GM12875 (cell line): ENCODE data around the gene PKP2.
"Not testable (repeated sequence)": the region's sequence is repeated elsewhere in the genome, so short reads cannot be mapped to it uniquely, and the experiment has no call there.

Experiments used
- H3K4me3 ChIP-seq: one replicate; pipeline ENCODE4 v1.5.1; 2011; ENCODE audit warnings: low read depth, low read length, control low read depth
- TF ChIP-seq, protein P1 (sequence below): IDR thresholded peaks from 2 replicates; pipeline ENCODE4 v1.5.1; 2011; ENCODE audit warnings: low read depth, mild to moderate bottlenecking, control low read depth, inconsistent platforms, low read length, moderate library complexity, borderline replicate concordance; ENCODE audit not compliant: insufficient read depth

PKP2 gene

DNA sequence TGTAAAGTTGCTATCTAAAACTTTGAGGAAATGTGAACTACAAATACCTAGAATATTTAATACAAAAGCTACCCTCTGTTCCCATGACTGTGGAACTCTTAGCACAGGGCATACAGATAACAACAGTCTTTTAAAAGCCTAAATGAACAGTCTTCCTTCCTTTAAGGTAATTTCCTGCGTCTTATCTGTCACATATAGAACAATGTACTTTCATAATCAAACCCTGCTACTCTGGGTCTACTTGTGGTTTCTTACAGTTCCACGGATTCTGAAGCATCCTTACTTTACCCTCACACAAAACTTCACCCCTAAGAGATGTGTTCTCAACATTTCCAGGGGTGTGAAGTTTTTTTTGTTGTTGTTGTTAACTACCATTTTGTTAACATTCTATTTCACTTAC lies 5.1 kb downstream of the PKP2 start:
- no peak overlapping the region for H3K4me3 ChIP-seq
- TF ChIP-seq, protein P1, sequence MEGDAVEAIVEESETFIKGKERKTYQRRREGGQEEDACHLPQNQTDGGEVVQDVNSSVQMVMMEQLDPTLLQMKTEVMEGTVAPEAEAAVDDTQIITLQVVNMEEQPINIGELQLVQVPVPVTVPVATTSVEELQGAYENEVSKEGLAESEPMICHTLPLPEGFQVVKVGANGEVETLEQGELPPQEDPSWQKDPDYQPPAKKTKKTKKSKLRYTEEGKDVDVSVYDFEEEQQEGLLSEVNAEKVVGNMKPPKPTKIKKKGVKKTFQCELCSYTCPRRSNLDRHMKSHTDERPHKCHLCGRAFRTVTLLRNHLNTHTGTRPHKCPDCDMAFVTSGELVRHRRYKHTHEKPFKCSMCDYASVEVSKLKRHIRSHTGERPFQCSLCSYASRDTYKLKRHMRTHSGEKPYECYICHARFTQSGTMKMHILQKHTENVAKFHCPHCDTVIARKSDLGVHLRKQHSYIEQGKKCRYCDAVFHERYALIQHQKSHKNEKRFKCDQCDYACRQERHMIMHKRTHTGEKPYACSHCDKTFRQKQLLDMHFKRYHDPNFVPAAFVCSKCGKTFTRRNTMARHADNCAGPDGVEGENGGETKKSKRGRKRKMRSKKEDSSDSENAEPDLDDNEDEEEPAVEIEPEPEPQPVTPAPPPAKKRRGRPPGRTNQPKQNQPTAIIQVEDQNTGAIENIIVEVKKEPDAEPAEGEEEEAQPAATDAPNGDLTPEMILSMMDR: no peak

DNA sequence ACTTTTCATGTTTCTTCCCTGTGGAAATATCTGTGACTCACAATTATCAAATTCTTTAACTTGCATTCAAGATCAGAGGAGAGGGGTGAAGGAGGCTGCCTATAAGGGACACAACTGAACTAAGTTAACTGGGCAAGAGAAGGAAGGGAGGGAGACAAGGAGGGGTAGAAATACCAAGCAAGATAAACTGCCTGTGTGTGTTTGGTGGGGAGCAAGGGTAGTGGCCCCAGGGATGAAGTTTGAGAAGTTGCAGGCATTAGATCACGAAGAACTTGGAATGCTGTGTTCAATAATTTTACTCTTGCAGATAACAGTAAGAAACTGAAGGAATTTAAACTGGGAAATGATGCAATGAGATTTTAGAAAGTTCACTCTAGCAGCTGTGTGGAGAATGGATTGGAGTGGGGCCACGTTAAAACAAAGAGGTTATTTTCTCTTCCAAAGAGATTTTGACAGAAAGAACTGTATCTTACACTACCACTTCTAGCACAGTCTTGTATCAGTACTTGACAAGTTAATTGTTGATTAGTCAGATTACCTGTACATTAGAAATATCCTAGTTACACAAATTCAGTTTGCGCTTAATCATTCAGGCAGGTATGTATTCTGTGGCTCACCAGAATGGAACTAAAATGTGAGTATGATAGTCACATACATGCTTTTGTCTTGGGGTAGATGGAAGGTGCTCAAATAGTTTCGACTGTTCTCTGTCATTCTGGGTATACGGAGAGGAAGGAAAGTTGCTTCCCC lies 7.4 kb downstream of the PKP2 start:
- H3K4me3 ChIP-seq: no peak overlapping the region
- TF ChIP-seq, protein P1: no peak

DNA sequence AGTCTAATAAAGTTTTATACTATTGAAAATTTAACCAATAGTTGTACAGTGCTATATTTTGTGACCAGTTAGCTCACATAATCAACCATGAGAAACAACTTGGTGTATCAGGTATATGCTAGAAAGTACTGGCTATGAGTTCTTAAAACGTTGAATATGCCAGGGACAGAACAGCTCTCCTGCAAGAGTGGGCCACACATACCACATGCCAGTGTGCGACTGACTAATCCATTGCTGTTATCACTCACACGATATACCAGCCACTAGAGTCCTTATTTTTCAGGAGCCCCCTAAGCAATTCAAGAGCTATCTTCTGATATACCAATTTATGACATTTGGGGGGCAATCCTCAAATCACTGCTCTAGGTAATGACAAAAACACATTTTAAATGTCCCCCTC lies 9.5 kb downstream of the PKP2 start:
- H3K4me3 ChIP-seq: no peak overlapping the region
- TF ChIP-seq, protein P1: no peak

DNA sequence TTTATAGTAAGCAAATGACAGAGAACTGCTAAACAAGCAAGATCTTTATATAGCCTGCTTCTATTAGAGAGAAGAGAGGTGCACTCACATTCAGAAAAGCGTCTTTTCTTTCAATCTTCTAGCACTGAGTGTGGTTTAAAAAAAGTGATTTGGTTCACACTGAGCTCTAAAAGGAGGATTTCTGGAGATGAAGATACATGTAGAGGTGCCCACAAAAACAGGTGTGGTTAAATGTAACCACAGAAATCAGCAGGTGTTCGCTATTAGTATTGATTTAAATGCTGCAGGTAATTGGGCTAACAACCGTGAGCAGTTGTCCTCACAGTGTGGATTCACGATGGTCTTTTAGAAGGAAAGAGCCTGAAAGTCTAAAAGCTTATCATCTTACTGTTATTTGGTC lies 10.7 kb downstream of the PKP2 start:
- TF ChIP-seq, protein P1: no peak
- H3K4me3 ChIP-seq: no peak overlapping the region

GRCh38 chr12:32884962-32885361 lies 11.6 kb downstream of the PKP2 start:
- TF ChIP-seq, protein P1: no peak
- no peak overlapping the region for H3K4me3 ChIP-seq

- TF ChIP-seq, protein P1: no peak
- no peak overlapping the region for H3K4me3 ChIP-seq
These were observed 14.9 kb downstream of the PKP2 start for GRCh38 chr12:32881702-32882101.

DNA sequence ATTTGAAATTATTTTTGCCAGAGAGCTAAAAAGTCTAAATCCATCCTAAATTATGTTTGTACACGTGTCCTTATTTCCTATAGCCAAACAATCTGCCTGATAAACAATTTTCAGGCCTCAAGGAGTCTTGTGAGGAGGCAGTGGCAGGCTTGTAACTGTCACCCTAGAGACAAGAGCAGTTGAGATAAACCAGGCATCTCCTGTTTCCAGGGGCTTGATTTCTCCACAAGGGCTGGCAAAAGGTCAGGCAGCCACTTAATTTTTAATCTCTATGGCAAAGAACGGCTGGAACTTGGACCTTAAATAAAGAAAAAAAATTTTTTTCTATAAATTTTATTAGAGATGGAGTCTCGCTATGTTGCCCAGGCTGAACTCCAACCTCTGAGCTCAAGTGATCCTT lies 15.5 kb downstream of the PKP2 start:
- H3K4me3 ChIP-seq: no peak overlapping the region
- TF ChIP-seq, protein P1: no peak

DNA sequence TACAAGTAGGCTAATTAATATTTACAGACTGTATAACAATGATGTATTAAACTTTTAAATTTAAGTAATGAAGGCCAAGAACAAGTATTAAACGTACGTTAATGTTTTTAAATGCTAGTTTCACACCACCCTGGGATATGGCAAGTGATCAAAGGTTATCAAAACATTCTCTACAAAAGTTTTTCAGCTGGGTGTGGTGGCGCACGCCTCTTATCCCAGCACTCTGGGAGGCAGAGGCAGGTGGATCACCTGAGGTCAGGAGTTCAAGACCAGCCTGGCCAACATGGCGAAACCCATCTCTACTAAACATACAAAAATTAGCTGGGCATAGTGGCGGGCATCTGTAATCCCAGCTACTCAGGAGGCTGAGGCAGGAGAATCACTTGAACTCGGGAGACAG lies 17.5 kb downstream of the PKP2 start:
- H3K4me3 ChIP-seq: not testable (repeated sequence)
